HEK293 (cell line): ENCODE data around the gene DDX52.

ENCODE experiments used
- HOXA7 ChIP-seq: sonication (generic); formaldehyde crosslinking; IDR thresholded peaks from 2 replicates; pipeline ENCODE4 v1.8.1; 2022; ENCODE audit warnings: missing genetic modification reagents, borderline replicate concordance
- KLF17 ChIP-seq: fragments of 450-650 bp; formaldehyde crosslinking; IDR thresholded peaks from 2 replicates; pipeline ENCODE4 v1.5.1; 2016; ENCODE audit warnings: missing biosample characterization, missing genetic modification characterization
- PRDM6 ChIP-seq: fragments of 450-650 bp; formaldehyde crosslinking; IDR thresholded peaks from 2 replicates; pipeline ENCODE4 v1.5.1; 2017; ENCODE audit warnings: missing biosample characterization, missing genetic modification characterization
- SP7 ChIP-seq: fragments of 450-650 bp; formaldehyde crosslinking; IDR thresholded peaks from 2 replicates; pipeline ENCODE4 v1.5.1; 2016; ENCODE audit warnings: missing biosample characterization, missing genetic modification characterization
- ZBTB26 ChIP-seq: fragments of 450-650 bp; formaldehyde crosslinking; optimal IDR thresholded peaks from 2 replicates; pipeline ENCODE3; 2016; ENCODE audit warnings: missing biosample characterization, mild to moderate bottlenecking, missing genetic modification characterization
- ZNF140 ChIP-seq: fragments of 450-650 bp; formaldehyde crosslinking; IDR thresholded peaks from 2 replicates; pipeline ENCODE4 v1.5.1; 2016; ENCODE audit warnings: missing biosample characterization, missing genetic modification characterization
- ZNF202 ChIP-seq: fragments of 450-650 bp; formaldehyde crosslinking; IDR thresholded peaks from 2 replicates; pipeline ENCODE4 v1.5.1; 2016; ENCODE audit warnings: missing biosample characterization, missing genetic modification characterization, borderline replicate concordance
- ZNF529 ChIP-seq: fragments of 450-650 bp; formaldehyde crosslinking; IDR thresholded peaks from 2 replicates; pipeline ENCODE4 v1.5.1; 2017; ENCODE audit warnings: missing genetic modification characterization, missing biosample characterization; ENCODE audit not compliant: insufficient replicate concordance
- ZNF555 ChIP-seq: fragments of 450-650 bp; formaldehyde crosslinking; conservative IDR thresholded peaks from 2 replicates; pipeline ENCODE4 v1.5.1; 2017; ENCODE audit warnings: missing biosample characterization, mild to moderate bottlenecking, missing genetic modification characterization, inconsistent platforms
- ZNF629 ChIP-seq: fragments of 450-650 bp; formaldehyde crosslinking; IDR thresholded peaks from 2 replicates; pipeline ENCODE4 v1.5.1; 2017; ENCODE audit warnings: missing biosample characterization, missing genetic modification characterization
- ZNF843 ChIP-seq: fragments of 450-650 bp; formaldehyde crosslinking; IDR thresholded peaks from 2 replicates; pipeline ENCODE4 v1.5.1; 2016; ENCODE audit warnings: missing biosample characterization, missing genetic modification characterization
- ZSCAN23 ChIP-seq: fragments of 450-650 bp; formaldehyde crosslinking; IDR thresholded peaks from 2 replicates; pipeline ENCODE4 v1.5.1; 2016; ENCODE audit warnings: missing biosample characterization, missing genetic modification characterization

DDX52 gene

GRCh38 chr17:37562016-37562745 lies 81.1 kb downstream of the DDX52 start (continued):
- TF ChIP-seq ZNF555 (tag by site-specific recombination) (no peak), SP7 (tag by site-specific recombination) (no peak), ZNF140 (tag by site-specific recombination) (no peak), ZNF629 (peak; percentile 25; the same call in 1 of the 2 replicates), KLF17 (tag by site-specific recombination) (no peak), PRDM6 (tag by site-specific recombination) (peak; percentile 77; the same call in 1 of the 2 replicates), ZNF843 (peak; percentile 69; the same call in 1 of the 2 replicates), ZNF529 (tag by site-specific recombination) (no peak), HOXA7 (CRISPR knock-in tag) (no peak), ZNF202 (no peak), ZBTB26 (tag by site-specific recombination) (no peak), ZSCAN23 (tag by site-specific recombination) (no peak)
